OCI-LY1 (cell line): ENCODE results near the gene RASL12.

Experiments used
- CTCF ChIP-seq: fragments of 200-600 bp; sonication (generic), shearing (Covaris generic); IDR thresholded peaks from 2 replicates; pipeline ENCODE4 v1.5.1; 2017; ENCODE audit warnings: mild to moderate bottlenecking, antibody characterized with exemption, low read length, moderate library complexity, mixed read lengths
- EZH2 ChIP-seq: fragments of 200-600 bp; sonication (generic), shearing (Covaris generic); IDR thresholded peaks from 2 replicates; pipeline ENCODE4 v1.8.0; 2017; ENCODE audit warnings: borderline replicate concordance, mixed run types, mild to moderate bottlenecking, antibody characterized with exemption, low read length, moderate library complexity, mixed read lengths

- TF ChIP-seq CTCF = no peak
- no peak for TF ChIP-seq EZH2
Measured at GRCh38 chr15:65034719-65035118, 33.1 kb downstream of the RASL12 start.
